Uterus (tissue), 4 donors: ENCODE results near the gene SPON2. TPM values are rescaled to one million over a fixed set of nuclear protein-coding genes. Genes with fewer than 3 reads are reported as not detected.

Source experiments
- DNase-seq, 2 donors: peaks; one replicate each; pipeline ENCODE4 v3.0.0-alpha.2; 2019 to 2020
- H3K27ac ChIP-seq, 2 donors: fragments of 200-600 bp; sonication (generic); 1 replicate in 1 of 2; 2 replicates in 1 of 2; pipeline ENCODE4 v1.5.1; 2016 to 2018
- H3K27me3 ChIP-seq, 2 donors: fragments of 200-600 bp; sonication (generic); one replicate each; pipeline ENCODE4 v1.5.1; 2018 to 2019; ENCODE audit warnings: control low read depth in 1 of 2
- H3K36me3 ChIP-seq, 2 donors: fragments of 200-600 bp; sonication (generic); one replicate each; pipeline ENCODE4 v1.5.1; 2019; ENCODE audit warnings: control low read depth in 1 of 2
- H3K4me1 ChIP-seq, 2 donors: fragments of 200-600 bp; sonication (generic); one replicate each; pipeline ENCODE4 v1.5.1; 2018 to 2019; ENCODE audit warnings: control low read depth in 1 of 2
- H3K4me3 ChIP-seq, 2 donors: fragments of 200-600 bp; sonication (generic); 1 replicate in 1 of 2; 2 replicates in 1 of 2; pipeline ENCODE4 v1.5.1; 2018 to 2019; ENCODE audit warnings: mild to moderate bottlenecking in 1 of 2
- H3K9me3 ChIP-seq, 2 donors: fragments of 200-600 bp; sonication (generic); one replicate each; pipeline ENCODE4 v1.5.1; 2019; ENCODE audit warnings: control low read depth in 1 of 2
- CTCF ChIP-seq, 4 experiments: fragments of 200-600 bp in 2 of 4; fragments of 450-650 bp in 2 of 4; sonication (generic) in 2 of 4; IDR thresholded peaks; one replicate each; pipeline ENCODE4 v1.5.1; 2016 to 2019; ENCODE audit warnings: antibody characterized with exemption in 4 of 4, mild to moderate bottlenecking in 2 of 4, moderate library complexity in 1 of 4
- POLR2A ChIP-seq, 2 donors: fragments of 450-650 bp; IDR thresholded peaks; one replicate each; pipeline ENCODE4 v1.6.1; 2016; ENCODE audit warnings: antibody characterized with exemption in 2 of 2, mild to moderate bottlenecking in 1 of 2, moderate library complexity in 1 of 2
- intact Hi-C: fragments of 100-400 bp; cut with DNase I; formaldehyde crosslinking; loops from one replicate; pipeline ENCODE4 v1.15.1; 2023; ENCODE audit warnings: low total_unique reads
- total RNA-seq, 4 donors: library from RNA; depleted of rRNA in 3 of 4; stranded (reverse); fragments of >200 nt in 3 of 4; gene quantifications; one replicate each; pipeline versions ENCODE4 v1.1.0 to v1.2.4, GENCODE V29; 2014 to 2023
- donor health status: DM: yes; HTN: yes; CAD: no.

The SPON2 gene
- total RNA-seq, 4 donors from 2014 or later: 60.6 to 262 (median 115) TPM

- TF ChIP-seq POLR2A (IDR thresholded peaks at IDR 0.05): no peak
- no peak for TF ChIP-seq CTCF (IDR thresholded peaks at IDR 0.05)
- H3K27me3 ChIP-seq: no peaks in the 10 kb centered on the region
- no peaks in the 10 kb centered on the region for H3K36me3 ChIP-seq
- H3K4me1 ChIP-seq: peaks cover 19 to 46% of the 10 kb centered on the region in 2 donors
- H3K27ac ChIP-seq: peak overlapping the region; percentile 88 to 93
- H3K9me3 ChIP-seq: no peaks in the 10 kb centered on the region
- intact Hi-C loops: loop anchor here (5.0 kb wide), 1 partner anchor 33 kb away; the partner anchor contains the start of gene CTBP1
- H3K4me3 ChIP-seq: no peak overlapping the region
- no peak for DNase-seq
Measured at GRCh38 chr4:1214101-1215095, 42.0 kb upstream of the SPON2 start.

- no peaks in the 10 kb centered on the region for H3K27me3 ChIP-seq
- H3K4me3 ChIP-seq: no peak overlapping the region
- TF ChIP-seq POLR2A (IDR thresholded peaks at IDR 0.05): no peak
- TF ChIP-seq CTCF (IDR thresholded peaks at IDR 0.05): no peak
- H3K27ac ChIP-seq: peak overlapping the region; percentile 88 to 93
- intact Hi-C loops: loop anchor here (5.0 kb wide), 1 partner anchor 34 kb away; the partner anchor contains the start of gene CTBP1
- peaks cover 24 to 55% of the 10 kb centered on the region in 2 donors for H3K4me1 ChIP-seq
- H3K9me3 ChIP-seq: no peaks in the 10 kb centered on the region
- no peaks in the 10 kb centered on the region for H3K36me3 ChIP-seq
- no peak for DNase-seq
Measured at GRCh38 chr4:1213336-1213995, 41.1 kb upstream of the SPON2 start.

- intact Hi-C loops: loop anchor here (5.0 kb wide), 1 partner anchor 35 kb away; the partner anchor contains the start of gene CTBP1
- H3K9me3 ChIP-seq: no peaks in the 10 kb centered on the region
- H3K36me3 ChIP-seq: no peaks in the 10 kb centered on the region
- peak overlapping the region; percentile 88 to 93 for H3K27ac ChIP-seq
- TF ChIP-seq CTCF (IDR thresholded peaks at IDR 0.05): no peak
- no peak for TF ChIP-seq POLR2A (IDR thresholded peaks at IDR 0.05)
- H3K4me1 ChIP-seq: peaks cover 26 to 62% of the 10 kb centered on the region in 2 donors
- no peak for DNase-seq
- H3K4me3 ChIP-seq: no peak overlapping the region
- no peaks in the 10 kb centered on the region for H3K27me3 ChIP-seq
Measured at GRCh38 chr4:1212546-1213335, 40.4 kb upstream of the SPON2 start.

GRCh38 chr4:1211891-1212545 lies 39.6 kb upstream of the SPON2 start:
- Histone ChIP-seq H3K27me3 (no peaks in the 10 kb centered on the region), H3K4me1 (peaks cover 26 to 62% of the 10 kb centered on the region in 2 donors), H3K36me3 (no peaks in the 10 kb centered on the region), H3K9me3 (no peaks in the 10 kb centered on the region), H3K4me3 (no peak overlapping the region), H3K27ac (peak overlapping the region; percentile 88 to 93)
- DNase-seq: no peak
- intact Hi-C loops: loop anchor here (5.0 kb wide), 1 partner anchor 35 kb away; the partner anchor contains the start of gene CTBP1
- no peak for TF ChIP-seq POLR2A (IDR thresholded peaks at IDR 0.05)
- TF ChIP-seq CTCF (IDR thresholded peaks at IDR 0.05): no peak
